ENCODE measurements around the gene C5AR2.
"Not testable (repeated sequence)": the region's sequence is repeated elsewhere in the genome, so short reads cannot be mapped to it uniquely, and the experiment has no call there.

The C5AR2 gene

GRCh38 chr19:47331931-47332547 lies at the start of gene C5AR2:
C5AR2 (plus strand) TSS chr19:47332175; CDS start chr19:47340800, 8,625 bp downstream.
- DNase-seq, result no peak

GRCh38 chr19:47283405-47284059 lies 48.4 kb upstream of the C5AR2 start:
- DNase-seq, result no peak

- peak; percentile 53 to 68 for DNase-seq
Observed at GRCh38 chr19:47284324-47284899, 47.6 kb upstream of the C5AR2 start.

DNA sequence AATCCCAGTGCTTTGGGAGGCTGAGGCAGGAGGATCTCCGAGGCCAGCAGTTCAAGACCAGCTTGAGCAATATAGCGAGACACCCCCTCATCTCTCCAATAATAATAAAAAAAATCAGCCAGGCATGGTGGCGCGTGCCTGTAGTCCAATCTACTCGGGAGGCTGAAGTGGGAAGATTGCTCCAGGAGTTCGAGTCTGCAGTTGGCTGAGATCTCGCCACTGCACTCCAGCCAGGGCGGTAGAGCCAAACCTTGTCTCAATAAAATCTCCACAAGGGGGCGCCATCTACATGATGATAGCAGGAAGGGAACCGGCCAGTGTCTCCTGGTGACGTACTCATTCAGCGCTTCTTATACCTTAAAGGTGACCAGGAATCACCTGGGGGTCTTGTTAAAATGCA lies 35.9 kb upstream of the C5AR2 start:
- DNase-seq, result peak; percentile 83 to 90

GRCh38 chr19:47300867-47301266 lies 31.1 kb upstream of the C5AR2 start:
- DNase-seq, result not testable (repeated sequence)

- DNase-seq, result no peak
Observed at GRCh38 chr19:47302249-47302648, 29.7 kb upstream of the C5AR2 start.

DNA sequence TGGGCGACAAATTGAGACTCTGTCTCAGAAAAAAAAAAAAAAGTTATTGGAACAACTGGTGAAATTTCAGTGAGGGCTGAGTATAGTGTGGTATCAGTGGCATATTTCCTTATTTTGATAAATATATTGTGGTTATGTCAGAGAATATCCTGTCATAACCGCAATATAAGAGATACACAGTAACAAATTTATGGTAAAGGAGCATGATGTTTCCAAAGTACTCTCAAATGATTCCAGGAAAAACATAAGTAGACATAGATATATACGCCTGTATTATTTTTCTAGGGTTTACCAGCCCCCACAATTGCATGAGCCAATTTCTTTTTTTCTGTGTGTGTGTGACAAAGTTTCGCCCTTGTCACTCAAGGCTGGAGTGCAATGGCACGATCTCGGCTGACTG lies 28.0 kb upstream of the C5AR2 start:
- no peak for DNase-seq

DNA sequence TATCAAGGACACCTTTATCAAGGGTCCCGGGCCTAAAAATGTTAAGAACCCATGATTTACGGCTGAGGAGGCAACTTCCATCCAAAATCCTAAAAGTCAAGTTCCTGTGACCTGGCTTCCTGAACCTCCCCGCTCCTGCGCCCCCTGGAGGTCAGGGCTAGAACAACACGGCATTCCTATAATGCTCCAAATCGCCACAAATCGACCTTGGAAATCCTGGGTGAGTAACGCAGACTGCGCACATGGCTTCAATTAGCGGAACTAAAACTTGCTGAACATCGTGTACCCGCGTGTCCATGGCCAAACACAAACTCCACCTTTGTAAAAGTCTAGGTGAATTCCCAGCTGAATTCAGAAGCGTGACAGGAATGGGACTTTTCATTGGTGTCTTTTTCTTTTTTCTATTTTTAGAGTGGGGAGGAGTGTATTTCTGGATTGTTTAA lies 26.6 kb upstream of the C5AR2 start:
- peak; percentile 51 to 60 for DNase-seq

- DNase-seq, result no peak
Observed at GRCh38 chr19:47306303-47306702, 25.7 kb upstream of the C5AR2 start.

DNA sequence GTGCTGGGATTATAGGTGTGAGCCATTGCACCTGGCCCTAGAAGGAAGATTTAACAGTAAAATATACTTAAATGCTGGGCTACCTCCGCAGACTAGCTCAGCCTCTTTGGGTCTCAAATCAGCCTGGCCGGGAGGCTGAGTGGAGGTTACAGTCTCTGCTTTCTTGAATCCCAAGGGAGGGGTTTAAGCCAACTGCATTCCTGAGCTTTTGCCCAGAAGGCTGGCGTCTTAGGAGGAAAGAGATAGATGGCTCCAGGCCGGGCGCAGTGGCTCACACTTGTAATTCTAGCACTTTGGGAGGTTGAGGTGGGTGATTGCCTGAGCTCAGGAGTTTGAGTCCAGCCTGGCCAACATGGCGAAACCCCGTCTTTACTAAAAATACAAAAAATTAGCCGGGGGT lies 22.9 kb upstream of the C5AR2 start:
- no peak for DNase-seq

DNA sequence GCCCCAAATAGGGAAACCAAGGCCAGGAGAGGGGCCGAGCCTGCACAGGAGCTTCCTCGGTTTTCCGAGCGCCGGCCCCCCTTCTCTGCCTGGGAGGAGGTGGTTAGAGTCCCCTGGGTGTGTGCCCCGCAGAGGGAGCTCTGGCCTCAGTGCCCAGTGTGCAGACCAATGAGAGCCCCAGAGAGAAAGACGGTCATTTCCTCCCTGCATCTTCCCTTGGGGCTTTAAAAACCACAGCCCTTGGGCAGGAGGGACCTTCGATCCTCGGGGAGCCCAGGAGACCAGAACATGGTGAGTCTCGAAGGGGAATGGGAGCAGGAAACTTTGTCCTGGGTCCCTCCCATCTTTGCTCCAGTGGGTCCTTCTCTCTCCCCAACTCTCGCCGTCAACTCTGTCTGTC lies 22.4 kb upstream of the C5AR2 start, which contains the start of gene C5AR1:
TSS of gene C5AR1 (plus strand) at position 254 of the 400 bp plus-strand sequence. CDS start at position 289, 35 bp downstream.
- DNase-seq, result no peak

GRCh38 chr19:47310323-47310722 lies 21.7 kb upstream of the C5AR2 start:
- DNase-seq, result no peak

DNA sequence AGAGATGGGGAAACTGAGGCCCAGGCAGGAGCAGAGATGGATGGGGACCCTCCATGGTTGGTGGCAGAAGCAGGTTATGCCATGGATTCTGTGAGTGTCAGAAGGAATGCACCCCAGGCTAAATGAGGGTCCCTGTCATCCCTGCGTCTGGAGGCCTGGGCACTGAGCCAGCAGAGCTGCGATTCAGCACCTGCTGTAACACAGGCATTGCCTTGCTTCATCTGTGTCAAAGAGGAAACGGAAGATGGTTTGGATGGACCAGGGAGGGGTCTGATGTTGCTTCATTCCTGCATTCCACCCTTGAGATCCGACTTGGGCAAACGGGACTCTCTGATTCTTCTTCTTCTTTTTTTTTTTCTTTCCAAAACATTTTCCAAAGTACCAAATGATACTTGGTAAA lies 21.2 kb upstream of the C5AR2 start:
- DNase-seq, result no peak

DNA sequence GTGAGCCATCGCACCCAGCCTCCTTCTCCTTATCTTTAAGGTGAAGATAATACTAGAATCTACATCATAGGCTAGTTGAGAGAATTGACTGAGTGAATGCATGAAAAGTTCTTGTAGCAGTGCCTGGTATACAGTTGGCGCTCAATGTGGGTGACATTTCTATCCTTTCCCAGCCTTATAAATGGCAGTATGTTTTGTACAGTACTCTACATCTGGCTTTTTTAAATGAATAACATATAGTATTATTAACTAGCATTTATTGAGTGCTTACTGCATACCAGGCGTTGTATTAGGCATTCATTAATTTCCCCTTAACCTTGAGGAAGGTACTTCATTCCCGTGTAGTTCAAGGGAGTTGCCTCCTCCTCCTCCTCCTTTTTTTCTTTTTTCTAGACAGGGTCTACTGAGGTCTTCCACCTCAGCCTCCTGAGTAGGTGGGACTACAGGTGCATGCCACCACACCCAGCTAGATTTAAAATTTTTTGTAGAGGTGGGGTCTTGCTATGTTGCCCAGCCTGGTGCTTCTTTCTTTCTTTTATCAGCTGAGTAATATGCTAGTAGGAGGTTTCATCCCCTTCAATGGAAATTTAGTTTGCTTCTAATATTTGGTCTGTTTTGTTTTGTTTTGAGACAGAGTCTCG lies 19.5 kb upstream of the C5AR2 start:
- DNase-seq, result no peak

DNA sequence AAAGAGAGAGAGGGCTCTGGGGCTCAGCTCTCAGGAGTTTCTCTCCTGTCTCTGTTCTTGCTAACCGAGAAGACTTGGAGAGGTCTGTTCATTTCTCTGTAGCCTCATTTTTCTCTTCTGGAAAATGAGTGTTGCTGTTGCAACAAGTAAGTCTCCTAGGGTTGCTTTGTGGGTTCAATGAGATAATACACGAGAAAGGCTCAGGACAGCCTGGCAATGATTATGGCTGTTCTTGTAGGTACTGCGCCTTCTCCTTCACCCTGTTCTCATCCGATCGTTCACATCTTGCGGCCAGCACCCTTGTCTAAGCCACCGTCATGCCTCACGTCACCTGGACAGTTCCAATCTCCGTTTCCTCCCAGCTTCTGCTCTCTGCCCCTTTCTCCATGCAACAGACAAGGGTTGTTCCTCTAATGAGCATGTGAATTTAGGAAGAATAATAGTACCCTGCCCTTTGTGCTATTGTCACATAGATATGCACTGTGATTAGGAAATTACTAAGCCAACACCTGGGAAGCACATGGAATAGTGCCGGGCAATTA lies 18.1 kb upstream of the C5AR2 start:
- DNase-seq, result no peak

- DNase-seq, result no peak
Observed at GRCh38 chr19:47315125-47315821, 16.7 kb upstream of the C5AR2 start.

GRCh38 chr19:47316513-47316912 lies 15.5 kb upstream of the C5AR2 start:
- DNase-seq, result no peak

- DNase-seq, result no peak
Observed at GRCh38 chr19:47319923-47320871, 11.8 kb upstream of the C5AR2 start.

DNA sequence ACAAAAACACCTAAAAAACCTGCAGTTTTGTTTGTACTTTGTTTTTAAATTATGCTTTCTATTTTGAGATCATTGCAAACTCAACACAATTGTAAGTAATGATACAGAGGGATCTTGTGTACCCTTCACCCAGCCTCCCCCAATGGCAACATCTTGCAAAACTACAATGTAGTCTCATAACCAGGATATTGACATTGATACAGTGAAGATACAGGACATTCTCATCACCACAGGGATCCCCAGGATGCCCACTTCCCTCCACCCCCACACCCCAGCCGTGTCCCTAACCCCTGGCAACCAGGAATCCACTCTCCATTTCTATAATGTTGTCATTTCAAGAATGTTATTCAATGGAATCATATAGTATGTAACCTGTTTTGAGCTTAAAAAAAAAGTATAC lies 10.3 kb upstream of the C5AR2 start:
- no peak for DNase-seq

- no peak for DNase-seq
Observed at GRCh38 chr19:47322058-47322457, 9.9 kb upstream of the C5AR2 start.

DNA sequence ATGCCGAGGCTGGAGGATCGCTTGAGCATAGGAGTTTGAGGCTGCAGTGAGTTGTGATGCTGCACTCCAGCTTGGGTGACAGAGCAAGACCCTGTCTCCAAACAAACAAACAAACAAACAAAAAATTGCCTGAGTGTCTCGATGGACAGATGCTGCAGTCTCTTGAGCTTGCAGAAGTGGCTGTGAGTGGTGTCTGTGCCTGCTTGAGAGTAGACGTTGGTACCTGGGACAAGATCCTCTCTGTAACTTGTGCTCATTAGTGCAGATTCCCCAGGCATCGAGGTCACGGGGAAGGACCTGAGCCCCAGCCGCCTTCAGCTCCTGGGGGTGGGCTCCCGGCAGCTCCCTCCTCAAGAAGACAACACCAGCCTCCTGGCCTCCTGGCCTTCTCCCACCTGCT lies 8.6 kb upstream of the C5AR2 start:
- no peak for DNase-seq

DNA sequence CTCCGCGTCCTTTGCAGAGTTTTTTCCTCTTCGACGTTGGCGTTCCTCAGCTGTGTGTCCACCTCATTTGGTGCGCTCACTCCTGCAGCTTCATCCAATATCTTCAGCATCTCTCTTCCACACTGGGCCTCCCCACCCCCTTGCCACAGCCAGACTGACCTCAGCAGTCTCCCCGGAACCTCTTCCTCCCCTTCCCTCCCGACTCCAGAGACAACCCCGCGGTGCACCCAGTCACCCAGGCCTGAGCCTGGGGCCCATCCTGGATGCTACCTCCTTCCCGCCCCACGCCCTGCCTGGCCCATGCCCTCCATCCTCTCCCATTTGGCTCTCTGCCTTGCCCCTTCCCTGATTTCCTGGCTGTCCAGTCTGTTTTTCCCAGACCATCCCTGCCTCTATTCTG lies 8.1 kb upstream of the C5AR2 start:
- no peak for DNase-seq

All from activated CD4-positive, alpha-beta T cell treated with anti-CD3 and anti-CD28 coated beads for 4 hours (primary cell).